Kidney epithelial cell (primary cell): ENCODE results near the gene ADAMTS1. TPM values are rescaled to one million over a fixed set of nuclear protein-coding genes. Genes with fewer than 3 reads are reported as not detected.
A peak's percentile ranks its signal among the peaks of the same experiment; 100 is the strongest.
"Not testable (repeated sequence)": the region's sequence is repeated elsewhere in the genome, so short reads cannot be mapped to it uniquely, and the experiment has no call there.

ENCODE experiments used
- DNase-seq: peaks from one replicate; pipeline ENCODE4 v3.0.0-alpha.2; 2010; ENCODE audit warnings: low read depth
- H3K27me3 ChIP-seq: 2 replicates; pipeline ENCODE4 v1.6.0; 2011; ENCODE audit warnings: low read length; ENCODE audit not compliant: control insufficient read depth, insufficient read depth
- H3K36me3 ChIP-seq: 2 replicates; pipeline ENCODE4 v1.5.1; 2011; ENCODE audit warnings: low read length; ENCODE audit not compliant: control insufficient read depth, insufficient read depth
- H3K4me3 ChIP-seq: 2 replicates; pipeline ENCODE4 v1.5.1; 2011; ENCODE audit warnings: low read depth, mild to moderate bottlenecking, control low read depth, low read length
- total RNA-seq: library from RNA; depleted of rRNA; stranded (reverse); fragments of >200 nt; gene quantifications from 2 replicates; pipeline ENCODE4 v1.2.3, GENCODE V29; 2015
- TF ChIP-seq, protein P1 (sequence below): IDR thresholded peaks from 2 replicates; pipeline ENCODE4 v1.5.1; 2011; ENCODE audit warnings: mild to moderate bottlenecking, moderate library complexity, low read length, control low read depth, inconsistent platforms; ENCODE audit not compliant: insufficient read depth, poor library complexity, severe bottlenecking

Gene ADAMTS1
- total RNA-seq, 1 donor from 2014 or later = 27.1 TPM

DNA sequence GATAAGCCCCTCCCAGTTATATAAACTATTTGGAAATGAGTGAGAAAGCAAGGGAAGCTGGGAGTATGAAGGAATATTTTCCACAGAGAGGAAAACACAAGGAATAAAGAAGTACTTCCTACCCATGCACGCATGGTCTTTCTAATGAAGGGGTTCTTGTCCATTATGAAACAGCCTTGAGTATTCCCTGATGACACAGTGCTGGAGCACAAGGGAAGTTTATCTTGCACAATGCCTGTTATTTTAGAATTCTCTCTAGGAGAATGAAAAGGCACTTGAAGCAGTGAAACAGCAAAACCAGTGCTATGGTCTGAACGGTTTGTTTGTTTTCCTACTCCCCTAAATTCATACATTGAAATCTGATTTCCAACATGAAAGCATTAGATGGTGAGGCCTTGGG lies 38.6 kb upstream of the ADAMTS1 start:
- DNase-seq = no peak
- H3K4me3 ChIP-seq = no peak overlapping the region
- H3K27me3 ChIP-seq = no peaks in the 10 kb centered on the region
- TF ChIP-seq, protein P1, sequence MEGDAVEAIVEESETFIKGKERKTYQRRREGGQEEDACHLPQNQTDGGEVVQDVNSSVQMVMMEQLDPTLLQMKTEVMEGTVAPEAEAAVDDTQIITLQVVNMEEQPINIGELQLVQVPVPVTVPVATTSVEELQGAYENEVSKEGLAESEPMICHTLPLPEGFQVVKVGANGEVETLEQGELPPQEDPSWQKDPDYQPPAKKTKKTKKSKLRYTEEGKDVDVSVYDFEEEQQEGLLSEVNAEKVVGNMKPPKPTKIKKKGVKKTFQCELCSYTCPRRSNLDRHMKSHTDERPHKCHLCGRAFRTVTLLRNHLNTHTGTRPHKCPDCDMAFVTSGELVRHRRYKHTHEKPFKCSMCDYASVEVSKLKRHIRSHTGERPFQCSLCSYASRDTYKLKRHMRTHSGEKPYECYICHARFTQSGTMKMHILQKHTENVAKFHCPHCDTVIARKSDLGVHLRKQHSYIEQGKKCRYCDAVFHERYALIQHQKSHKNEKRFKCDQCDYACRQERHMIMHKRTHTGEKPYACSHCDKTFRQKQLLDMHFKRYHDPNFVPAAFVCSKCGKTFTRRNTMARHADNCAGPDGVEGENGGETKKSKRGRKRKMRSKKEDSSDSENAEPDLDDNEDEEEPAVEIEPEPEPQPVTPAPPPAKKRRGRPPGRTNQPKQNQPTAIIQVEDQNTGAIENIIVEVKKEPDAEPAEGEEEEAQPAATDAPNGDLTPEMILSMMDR = no peak
- no peaks in the 10 kb centered on the region for H3K36me3 ChIP-seq

DNA sequence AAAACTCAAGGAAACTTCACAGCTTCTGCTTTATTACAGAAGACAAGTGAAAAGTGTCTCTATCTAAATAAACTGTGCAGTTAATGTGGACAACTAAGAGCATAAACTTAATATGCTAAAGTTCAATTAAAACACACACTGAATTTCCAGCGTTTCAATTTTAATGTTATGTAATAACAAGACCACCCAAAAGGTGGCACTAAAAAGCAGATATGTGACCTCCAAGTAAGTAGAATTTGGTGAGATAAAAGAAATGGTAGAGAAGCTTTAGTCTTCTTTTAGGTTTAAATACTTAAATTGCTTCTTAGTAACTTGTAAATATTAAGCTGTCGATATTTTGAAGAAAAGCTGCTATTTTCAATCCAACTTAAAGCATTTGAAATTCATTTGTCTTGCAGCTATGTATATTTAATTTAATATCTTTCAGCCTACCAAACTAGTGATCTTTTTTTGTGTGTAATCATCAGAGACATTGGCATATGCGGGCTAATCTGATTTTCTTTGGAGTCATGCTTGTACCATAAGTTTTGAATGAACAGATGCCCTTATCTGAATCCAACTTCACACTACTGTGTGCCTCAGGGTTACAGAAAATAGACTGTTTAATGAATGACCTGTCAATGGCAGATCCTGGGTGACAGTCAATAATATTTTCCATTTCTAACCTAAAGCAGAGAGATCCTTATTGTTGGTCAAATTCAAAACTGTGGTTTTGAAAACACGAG lies 36.5 kb upstream of the ADAMTS1 start:
- TF ChIP-seq, protein P1 = peak; percentile 24
- peak; percentile 1 for DNase-seq
- no peak overlapping the region for H3K4me3 ChIP-seq
- no peaks in the 10 kb centered on the region for H3K27me3 ChIP-seq
- no peaks in the 10 kb centered on the region for H3K36me3 ChIP-seq

GRCh38 chr21:26877018-26877417 lies 31.8 kb upstream of the ADAMTS1 start:
- Histone ChIP-seq H3K36me3 (no peaks in the 10 kb centered on the region), H3K27me3 (no peaks in the 10 kb centered on the region), H3K4me3 (no peak overlapping the region)
- TF ChIP-seq, protein P1 = no peak
- DNase-seq = no peak

DNA sequence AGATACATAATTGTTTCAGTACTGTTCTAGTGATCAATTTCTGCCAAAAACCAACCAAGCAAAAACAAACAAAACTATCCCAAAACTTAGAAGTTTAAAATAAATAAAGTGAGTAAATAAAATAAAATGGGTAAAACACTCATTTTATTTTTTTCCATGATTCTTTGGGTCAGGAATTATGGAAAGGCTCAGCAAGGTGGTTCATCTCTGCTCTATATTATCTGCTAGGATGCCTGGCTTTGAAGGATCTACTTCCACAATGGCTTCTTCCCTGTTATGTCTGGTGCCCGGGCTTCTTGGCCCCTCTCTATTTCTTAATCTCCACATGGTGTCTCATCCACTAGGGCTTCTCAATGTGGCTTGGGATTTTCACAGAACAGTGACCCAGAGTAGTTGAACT lies 29.1 kb upstream of the ADAMTS1 start:
- Histone ChIP-seq H3K36me3 (no peaks in the 10 kb centered on the region), H3K4me3 (no peak overlapping the region), H3K27me3 (no peaks in the 10 kb centered on the region)
- no peak for DNase-seq
- TF ChIP-seq, protein P1 = no peak

- no peaks in the 10 kb centered on the region for H3K27me3 ChIP-seq
- H3K36me3 ChIP-seq = no peaks in the 10 kb centered on the region
- TF ChIP-seq, protein P1 = no peak
- no peak overlapping the region for H3K4me3 ChIP-seq
- DNase-seq = no peak
These were observed 20.6 kb upstream of the ADAMTS1 start for GRCh38 chr21:26865857-26866256.

- H3K27me3 ChIP-seq, H3K4me3 ChIP-seq, H3K36me3 ChIP-seq, DNase-seq: not testable (repeated sequence)
These were observed 11.7 kb upstream of the ADAMTS1 start for GRCh38 chr21:26856871-26857350.

DNA sequence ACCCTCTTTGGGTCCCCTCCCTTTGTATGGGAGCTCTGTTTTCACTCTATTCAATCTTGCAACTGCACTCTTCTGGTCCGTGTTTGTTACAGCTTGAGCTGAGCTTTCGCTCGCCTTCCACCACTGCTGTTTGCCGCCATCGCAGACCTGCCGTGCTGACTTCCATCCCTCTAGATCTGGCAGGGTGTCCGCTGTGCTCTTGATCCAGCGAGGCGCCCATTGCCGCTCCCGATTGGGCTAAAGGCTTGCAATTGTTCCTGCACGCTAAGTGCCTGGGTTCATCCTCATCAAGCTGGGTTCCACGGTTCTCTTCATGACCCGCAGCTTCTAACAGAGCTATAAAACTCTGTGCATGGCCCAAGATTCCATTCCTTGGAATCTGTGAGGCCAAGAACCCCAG lies 9.5 kb upstream of the ADAMTS1 start:
- H3K4me3 ChIP-seq, H3K36me3 ChIP-seq, DNase-seq: not testable (repeated sequence)

More for the DNA sequence above, 9.5 kb upstream of the ADAMTS1 start:
- not testable (repeated sequence) for H3K27me3 ChIP-seq
